H4 (cell line): Measurements from ENCODE around the gene MIEF2. TPM values are rescaled to one million over a fixed set of nuclear protein-coding genes. Genes with fewer than 3 reads are reported as not detected.
A peak's percentile ranks its signal among the peaks of the same experiment; 100 is the strongest.
"Not testable (repeated sequence)": the region's sequence is repeated elsewhere in the genome, so short reads cannot be mapped to it uniquely, and the experiment has no call there.

Source experiments
- DNase-seq: peaks from one replicate; pipeline ENCODE4 v3.0.0-alpha.2; 2015; ENCODE audit warnings: low spot score
- total RNA-seq: library from RNA; depleted of rRNA; stranded (reverse); fragments of >200 nt; shearing (Covaris generic); gene quantifications from 2 replicates; pipeline ENCODE4 v1.2.3, GENCODE V29; 2014; rRNA removed

Gene MIEF2
- total RNA-seq, result 4.1 and 5.0 TPM in 2 replicates

- DNase-seq, result peak; percentile 92
Observed at GRCh38 chr17:18260332-18261145, at the start of gene MIEF2. Gene MIEF2 (plus strand): TSS chr17:18260662. CDS start chr17:18262721, 2,059 bp downstream.

- no peak for DNase-seq
Observed at GRCh38 chr17:18213666-18214270, 46.7 kb upstream of the MIEF2 start.

GRCh38 chr17:18216906-18217305 is 43.6 kb upstream of the MIEF2 start:
- DNase-seq, result not testable (repeated sequence)

- DNase-seq, result peak; percentile 51
Observed at GRCh38 chr17:18217412-18218015, 42.9 kb upstream of the MIEF2 start.

GRCh38 chr17:18218756-18219415 is 41.6 kb upstream of the MIEF2 start:
- DNase-seq, result no peak

- no peak for DNase-seq
Observed at GRCh38 chr17:18224053-18224386, 36.4 kb upstream of the MIEF2 start.

- DNase-seq, result no peak
Observed at GRCh38 chr17:18224387-18225120, 35.9 kb upstream of the MIEF2 start.

GRCh38 chr17:18225121-18225641 is 35.3 kb upstream of the MIEF2 start, which contains the start of gene LLGL1:
Gene LLGL1 (plus strand): TSS chr17:18225635. CDS start chr17:18225683, 48 bp downstream.
- DNase-seq, result peak; percentile 87

GRCh38 chr17:18225642-18226283 is 34.7 kb upstream of the MIEF2 start:
- DNase-seq, result no peak

- DNase-seq, result no peak
Observed at GRCh38 chr17:18226284-18226945, 34.0 kb upstream of the MIEF2 start.

- DNase-seq, result no peak
Observed at GRCh38 chr17:18227635-18228034, 32.8 kb upstream of the MIEF2 start.

- no peak for DNase-seq
Observed at GRCh38 chr17:18228176-18228682, 32.2 kb upstream of the MIEF2 start.

- no peak for DNase-seq
Observed at GRCh38 chr17:18229254-18229653, 31.2 kb upstream of the MIEF2 start.

- DNase-seq, result no peak
Observed at GRCh38 chr17:18229771-18230170, 30.7 kb upstream of the MIEF2 start.

- DNase-seq, result no peak
Observed at GRCh38 chr17:18230288-18231141, 29.9 kb upstream of the MIEF2 start.

GRCh38 chr17:18231164-18231563 is 29.3 kb upstream of the MIEF2 start:
- no peak for DNase-seq

GRCh38 chr17:18233803-18234518 is 26.5 kb upstream of the MIEF2 start:
- no peak for DNase-seq

GRCh38 chr17:18234853-18235380 is 25.5 kb upstream of the MIEF2 start:
- no peak for DNase-seq
